Keratinocyte (primary cell): Measurements from ENCODE around the gene FRAS1.

Experiments
- CTCF ChIP-seq, 3 experiments: IDR thresholded peaks in 1 of 3; conservative IDR thresholded peaks in 1 of 3; optimal IDR thresholded peaks in 1 of 3; 2 replicates in 2 of 3; 3 replicates in 1 of 3; pipeline versions ENCODE3 to v1.5.1; 2011; ENCODE audit warnings: low read length in 3 of 3, mild to moderate bottlenecking in 3 of 3, moderate library complexity in 2 of 3, control low read depth in 1 of 3, inconsistent platforms in 1 of 3; ENCODE audit not compliant: insufficient read depth in 2 of 3; ENCODE audit errors: extremely low read depth in 1 of 3
- EZH2 ChIP-seq: IDR thresholded peaks from one replicate; pipeline ENCODE4 v1.6.1; 2012; ENCODE audit warnings: inconsistent platforms, mild to moderate bottlenecking, low read length, moderate library complexity

DNA sequence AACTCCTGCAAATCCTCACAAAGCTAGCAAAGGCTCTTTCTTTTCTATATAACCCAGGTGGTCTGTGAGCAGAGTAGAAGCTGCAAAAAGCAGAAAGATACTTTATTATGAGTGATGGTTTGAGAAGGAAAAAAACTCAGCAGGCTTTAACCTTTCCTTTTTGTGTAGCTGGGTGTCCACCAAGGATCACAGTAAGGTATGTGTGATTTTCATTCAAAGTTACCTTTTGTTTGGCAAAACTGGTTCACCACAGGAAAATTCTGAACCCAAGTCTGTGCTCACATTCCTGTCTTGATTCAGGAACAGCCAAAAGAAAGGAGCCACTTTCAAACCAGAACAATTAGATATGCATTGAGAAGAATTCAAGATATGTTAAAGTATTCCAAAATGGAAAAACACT lies 35.7 kb downstream of the FRAS1 start:
- TF ChIP-seq CTCF (optimal IDR thresholded peaks at IDR 0.05 in 1 of 3, IDR thresholded peaks at IDR 0.05 in 1 of 3, conservative IDR thresholded peaks at IDR 0.05 in 1 of 3; ENCODE audit: extremely low read depth in 1 of 3, insufficient read depth in 2 of 3, low read length in 3 of 3) (no peak), EZH2 (no peak)
